SK-N-SH treated with all-trans-retinoic acid at 6 μM for 48 hours (cell line): ENCODE data around the gene ATP1A3.

Experiments
- ATAC-seq: fragments of 200-7000 bp; cut with Tn5 transposase; 3 replicates; pipeline ENCODE4 v1.9.1; 2020; ENCODE audit warnings: mild to moderate bottlenecking, moderate library complexity
- ARNTL ChIP-seq: fragments of 450-650 bp; formaldehyde crosslinking; IDR thresholded peaks from 2 replicates; pipeline ENCODE4 v1.5.0; 2020; ENCODE audit warnings: low read depth, mild to moderate bottlenecking, moderate library complexity, borderline replicate concordance
- BACH2 ChIP-seq: fragments of 250-450 bp; sonication (Bioruptor Pico); IDR thresholded peaks from 2 replicates; pipeline ENCODE4 v1.9.0; 2021; ENCODE audit warnings: mild to moderate bottlenecking, borderline replicate concordance
- CSDC2 ChIP-seq: fragments of 250-450 bp; sonication (Bioruptor Pico); IDR thresholded peaks from 2 replicates; pipeline ENCODE4 v1.5.0; 2020; ENCODE audit warnings: mild to moderate bottlenecking, moderate library complexity
- CSRNP3 ChIP-seq: fragments of 250-450 bp; sonication (Bioruptor Pico); IDR thresholded peaks from 2 replicates; pipeline ENCODE4 v1.5.1; 2021; ENCODE audit warnings: mild to moderate bottlenecking, moderate library complexity
- ESRRG ChIP-seq: fragments of 250-450 bp; sonication (Bioruptor Pico); IDR thresholded peaks from 2 replicates; pipeline ENCODE4 v1.6.1; 2021; ENCODE audit warnings: mild to moderate bottlenecking
- GLIS3 ChIP-seq: fragments of 250-450 bp; sonication (Bioruptor Pico); IDR thresholded peaks from 2 replicates; pipeline ENCODE4 v1.5.0; 2020; ENCODE audit warnings: mild to moderate bottlenecking, moderate library complexity
- OSR1 ChIP-seq: fragments of 250-450 bp; sonication (Bioruptor Pico); IDR thresholded peaks from 2 replicates; pipeline ENCODE4 v1.8.0; 2022; ENCODE audit warnings: moderate library complexity, mild to moderate bottlenecking, inconsistent platforms
- PPARA ChIP-seq: fragments of 250-450 bp; sonication (Bioruptor Pico); IDR thresholded peaks from 2 replicates; pipeline ENCODE4 v1.5.0; 2020; ENCODE audit warnings: mild to moderate bottlenecking, borderline replicate concordance
- RARB ChIP-seq: fragments of 250-450 bp; sonication (Bioruptor Pico); IDR thresholded peaks from 2 replicates; pipeline ENCODE4 v1.8.0; 2021; ENCODE audit warnings: mild to moderate bottlenecking, moderate library complexity
- SNAI2 ChIP-seq: fragments of 250-450 bp; sonication (Bioruptor Pico); IDR thresholded peaks from 2 replicates; pipeline ENCODE4 v1.5.0; 2020; ENCODE audit warnings: mild to moderate bottlenecking, moderate library complexity
- TCF4 ChIP-seq: fragments of 250-450 bp; sonication (Bioruptor Pico); IDR thresholded peaks from 2 replicates; pipeline ENCODE4 v1.8.0; 2021; ENCODE audit warnings: mild to moderate bottlenecking, moderate library complexity, borderline replicate concordance
- TOX ChIP-seq: fragments of 250-450 bp; sonication (Bioruptor Pico); IDR thresholded peaks from 2 replicates; pipeline ENCODE4 v1.8.0; 2021; ENCODE audit warnings: mild to moderate bottlenecking, moderate library complexity, borderline replicate concordance
- ZC3H10 ChIP-seq: fragments of 250-450 bp; sonication (Bioruptor Pico); IDR thresholded peaks from 2 replicates; pipeline ENCODE4 v1.5.1; 2021; ENCODE audit warnings: mild to moderate bottlenecking, moderate library complexity
- ZFP3 ChIP-seq: fragments of 250-450 bp; sonication (Bioruptor Pico); IDR thresholded peaks from 2 replicates; pipeline ENCODE4 v1.5.0; 2020; ENCODE audit warnings: mild to moderate bottlenecking, moderate library complexity
- ZFP30 ChIP-seq: fragments of 450-650 bp; formaldehyde crosslinking; IDR thresholded peaks from 2 replicates; pipeline ENCODE4 v1.5.0; 2022; ENCODE audit warnings: mild to moderate bottlenecking, moderate library complexity
- ZNF565 ChIP-seq: fragments of 450-650 bp; formaldehyde crosslinking; conservative IDR thresholded peaks from 2 replicates; pipeline ENCODE4 v1.5.0; 2020; ENCODE audit warnings: low read depth, mild to moderate bottlenecking, moderate library complexity
- ZNF8 ChIP-seq: fragments of 450-650 bp; formaldehyde crosslinking; IDR thresholded peaks from 2 replicates; pipeline ENCODE4 v1.5.0; 2020; ENCODE audit warnings: mild to moderate bottlenecking, moderate library complexity
- TF ChIP-seq, protein P1 (sequence below): fragments of 250-450 bp; sonication (Bioruptor Pico); IDR thresholded peaks from 2 replicates; pipeline ENCODE4 v1.5.1; 2020; ENCODE audit warnings: low read depth, mild to moderate bottlenecking, moderate library complexity
- TF ChIP-seq, protein P2 (sequence below): fragments of 250-450 bp; sonication (Bioruptor Pico); IDR thresholded peaks from 2 replicates; pipeline ENCODE4 v1.8.0; 2020; ENCODE audit warnings: mild to moderate bottlenecking, moderate library complexity, borderline replicate concordance
- TF ChIP-seq, protein P3 (sequence below): fragments of 250-450 bp; sonication (Bioruptor Pico); IDR thresholded peaks from 2 replicates; pipeline ENCODE4 v1.8.0; 2021; ENCODE audit warnings: low read depth, mild to moderate bottlenecking, moderate library complexity, borderline replicate concordance
- TF ChIP-seq, protein P4 (sequence below): fragments of 250-450 bp; sonication (Bioruptor Pico); IDR thresholded peaks from 2 replicates; pipeline ENCODE4 v1.5.0; 2020; ENCODE audit warnings: mild to moderate bottlenecking, moderate library complexity

Gene ATP1A3

DNA sequence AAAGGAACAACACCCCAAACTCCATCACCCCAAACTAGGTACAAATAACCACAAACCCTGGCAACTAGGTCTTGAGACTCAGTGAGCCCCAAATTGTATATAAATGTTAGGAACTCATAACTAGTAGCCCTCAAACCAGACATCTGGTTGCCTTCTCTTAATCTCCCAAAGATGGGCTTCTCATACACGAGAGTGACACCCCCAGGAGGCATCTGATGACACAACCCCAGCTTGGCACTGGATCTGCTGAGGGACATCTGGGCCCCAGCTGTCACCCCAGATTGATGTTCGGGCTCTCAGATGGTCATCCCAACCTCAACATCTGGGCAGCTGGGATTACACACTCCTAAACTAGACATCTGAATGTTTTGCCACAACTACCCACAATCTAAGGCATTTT lies 49.7 kb downstream of the ATP1A3 start:
- TF ChIP-seq TCF4 (CRISPR knock-in tag) (no peak), ZNF565 (CRISPR knock-in tag) (no peak), ZFP3 (CRISPR knock-in tag) (no peak), ZNF8 (CRISPR knock-in tag) (no peak), ESRRG (no peak), GLIS3 (CRISPR knock-in tag) (no peak), OSR1 (CRISPR knock-in tag) (no peak), ZC3H10 (CRISPR knock-in tag) (no peak), ARNTL (no peak), PPARA (no peak), BACH2 (CRISPR knock-in tag) (no peak), ZFP30 (CRISPR knock-in tag) (no peak), TOX (no peak), RARB (CRISPR knock-in tag) (no peak), CSDC2 (CRISPR knock-in tag) (no peak)
- TF ChIP-seq, protein P1, sequence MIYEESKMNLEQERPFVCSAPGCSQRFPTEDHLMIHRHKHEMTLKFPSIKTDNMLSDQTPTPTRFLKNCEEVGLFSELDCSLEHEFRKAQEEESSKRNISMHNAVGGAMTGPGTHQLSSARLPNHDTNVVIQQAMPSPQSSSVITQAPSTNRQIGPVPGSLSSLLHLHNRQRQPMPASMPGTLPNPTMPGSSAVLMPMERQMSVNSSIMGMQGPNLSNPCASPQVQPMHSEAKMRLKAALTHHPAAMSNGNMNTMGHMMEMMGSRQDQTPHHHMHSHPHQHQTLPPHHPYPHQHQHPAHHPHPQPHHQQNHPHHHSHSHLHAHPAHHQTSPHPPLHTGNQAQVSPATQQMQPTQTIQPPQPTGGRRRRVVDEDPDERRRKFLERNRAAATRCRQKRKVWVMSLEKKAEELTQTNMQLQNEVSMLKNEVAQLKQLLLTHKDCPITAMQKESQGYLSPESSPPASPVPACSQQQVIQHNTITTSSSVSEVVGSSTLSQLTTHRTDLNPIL, result no peak
- TF ChIP-seq, protein P2, sequence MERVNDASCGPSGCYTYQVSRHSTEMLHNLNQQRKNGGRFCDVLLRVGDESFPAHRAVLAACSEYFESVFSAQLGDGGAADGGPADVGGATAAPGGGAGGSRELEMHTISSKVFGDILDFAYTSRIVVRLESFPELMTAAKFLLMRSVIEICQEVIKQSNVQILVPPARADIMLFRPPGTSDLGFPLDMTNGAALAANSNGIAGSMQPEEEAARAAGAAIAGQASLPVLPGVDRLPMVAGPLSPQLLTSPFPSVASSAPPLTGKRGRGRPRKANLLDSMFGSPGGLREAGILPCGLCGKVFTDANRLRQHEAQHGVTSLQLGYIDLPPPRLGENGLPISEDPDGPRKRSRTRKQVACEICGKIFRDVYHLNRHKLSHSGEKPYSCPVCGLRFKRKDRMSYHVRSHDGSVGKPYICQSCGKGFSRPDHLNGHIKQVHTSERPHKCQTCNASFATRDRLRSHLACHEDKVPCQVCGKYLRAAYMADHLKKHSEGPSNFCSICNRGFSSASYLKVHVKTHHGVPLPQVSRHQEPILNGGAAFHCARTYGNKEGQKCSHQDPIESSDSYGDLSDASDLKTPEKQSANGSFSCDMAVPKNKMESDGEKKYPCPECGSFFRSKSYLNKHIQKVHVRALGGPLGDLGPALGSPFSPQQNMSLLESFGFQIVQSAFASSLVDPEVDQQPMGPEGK (CRISPR knock-in tag), result no peak
- TF ChIP-seq, protein P3, sequence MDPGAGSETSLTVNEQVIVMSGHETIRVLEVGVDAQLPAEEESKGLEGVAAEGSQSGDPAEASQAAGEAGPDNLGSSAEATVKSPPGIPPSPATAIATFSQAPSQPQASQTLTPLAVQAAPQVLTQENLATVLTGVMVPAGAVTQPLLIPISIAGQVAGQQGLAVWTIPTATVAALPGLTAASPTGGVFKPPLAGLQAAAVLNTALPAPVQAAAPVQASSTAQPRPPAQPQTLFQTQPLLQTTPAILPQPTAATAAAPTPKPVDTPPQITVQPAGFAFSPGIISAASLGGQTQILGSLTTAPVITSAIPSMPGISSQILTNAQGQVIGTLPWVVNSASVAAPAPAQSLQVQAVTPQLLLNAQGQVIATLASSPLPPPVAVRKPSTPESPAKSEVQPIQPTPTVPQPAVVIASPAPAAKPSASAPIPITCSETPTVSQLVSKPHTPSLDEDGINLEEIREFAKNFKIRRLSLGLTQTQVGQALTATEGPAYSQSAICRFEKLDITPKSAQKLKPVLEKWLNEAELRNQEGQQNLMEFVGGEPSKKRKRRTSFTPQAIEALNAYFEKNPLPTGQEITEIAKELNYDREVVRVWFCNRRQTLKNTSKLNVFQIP (CRISPR knock-in tag), result no peak
- ATAC-seq, result no peak

DNA sequence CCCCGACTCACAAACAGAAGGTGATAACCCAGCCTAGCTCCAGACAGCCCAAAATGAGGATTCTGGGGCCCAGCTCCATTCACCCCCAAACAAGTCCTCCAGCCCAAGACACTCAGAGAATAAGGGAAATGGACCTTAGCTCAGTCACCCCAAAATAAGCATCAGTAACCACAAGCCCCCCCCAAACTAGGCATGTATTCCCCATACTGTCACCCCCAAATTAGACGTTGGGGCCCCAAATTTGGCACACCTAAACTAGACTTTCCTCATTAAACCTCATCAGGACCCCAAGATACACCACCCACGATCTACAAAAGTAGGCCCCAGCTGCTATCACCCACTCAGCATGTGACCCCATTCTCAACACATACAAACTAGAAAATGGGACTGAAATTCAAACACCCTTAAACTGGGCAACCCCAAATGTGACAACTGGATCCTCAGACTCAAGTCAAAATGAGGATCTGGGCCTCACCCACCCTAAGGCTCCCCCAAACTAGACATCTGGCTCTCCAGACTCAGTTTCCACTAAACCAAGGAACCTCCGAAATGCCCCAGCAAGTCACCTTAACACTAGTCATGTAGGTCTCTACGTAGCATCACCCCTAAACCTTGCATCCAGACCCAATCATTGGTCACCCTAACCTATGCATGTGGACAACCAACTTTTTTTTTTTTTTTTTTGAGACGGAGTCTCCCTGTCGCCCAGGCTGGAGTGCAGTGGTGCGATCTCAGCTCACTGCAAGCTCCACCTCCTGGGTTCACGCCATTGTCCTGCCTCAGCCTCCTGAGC lies 52.4 kb downstream of the ATP1A3 start:
- no peak for ATAC-seq

More for the DNA sequence above, 52.4 kb downstream of the ATP1A3 start:
- no peak for TF ChIP-seq ARNTL
- TF ChIP-seq, protein P4, sequence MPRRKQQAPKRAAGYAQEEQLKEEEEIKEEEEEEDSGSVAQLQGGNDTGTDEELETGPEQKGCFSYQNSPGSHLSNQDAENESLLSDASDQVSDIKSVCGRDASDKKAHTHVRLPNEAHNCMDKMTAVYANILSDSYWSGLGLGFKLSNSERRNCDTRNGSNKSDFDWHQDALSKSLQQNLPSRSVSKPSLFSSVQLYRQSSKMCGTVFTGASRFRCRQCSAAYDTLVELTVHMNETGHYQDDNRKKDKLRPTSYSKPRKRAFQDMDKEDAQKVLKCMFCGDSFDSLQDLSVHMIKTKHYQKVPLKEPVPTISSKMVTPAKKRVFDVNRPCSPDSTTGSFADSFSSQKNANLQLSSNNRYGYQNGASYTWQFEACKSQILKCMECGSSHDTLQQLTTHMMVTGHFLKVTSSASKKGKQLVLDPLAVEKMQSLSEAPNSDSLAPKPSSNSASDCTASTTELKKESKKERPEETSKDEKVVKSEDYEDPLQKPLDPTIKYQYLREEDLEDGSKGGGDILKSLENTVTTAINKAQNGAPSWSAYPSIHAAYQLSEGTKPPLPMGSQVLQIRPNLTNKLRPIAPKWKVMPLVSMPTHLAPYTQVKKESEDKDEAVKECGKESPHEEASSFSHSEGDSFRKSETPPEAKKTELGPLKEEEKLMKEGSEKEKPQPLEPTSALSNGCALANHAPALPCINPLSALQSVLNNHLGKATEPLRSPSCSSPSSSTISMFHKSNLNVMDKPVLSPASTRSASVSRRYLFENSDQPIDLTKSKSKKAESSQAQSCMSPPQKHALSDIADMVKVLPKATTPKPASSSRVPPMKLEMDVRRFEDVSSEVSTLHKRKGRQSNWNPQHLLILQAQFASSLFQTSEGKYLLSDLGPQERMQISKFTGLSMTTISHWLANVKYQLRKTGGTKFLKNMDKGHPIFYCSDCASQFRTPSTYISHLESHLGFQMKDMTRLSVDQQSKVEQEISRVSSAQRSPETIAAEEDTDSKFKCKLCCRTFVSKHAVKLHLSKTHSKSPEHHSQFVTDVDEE (CRISPR knock-in tag), result no peak
- TF ChIP-seq SNAI2 (CRISPR knock-in tag), result no peak
- no peak for TF ChIP-seq ZFP3 (CRISPR knock-in tag)
- no peak for TF ChIP-seq CSRNP3 (CRISPR knock-in tag)
